ENCODE data around the gene TMEM80. TPM values are rescaled to one million over a fixed set of nuclear protein-coding genes. Genes with fewer than 3 reads are reported as not detected.
A peak's percentile ranks its signal among the peaks of the same experiment; 100 is the strongest.
"Not testable (repeated sequence)": the region's sequence is repeated elsewhere in the genome, so short reads cannot be mapped to it uniquely, and the experiment has no call there.

TMEM80 gene
- 6.1 TPM for polyA plus RNA-seq (2013, experiment 1 of 2)
- polyA plus RNA-seq (2013, experiment 2 of 2), result 6.9 TPM

GRCh38 chr11:695538-696248 is at the start of gene TMEM80:
Gene TMEM80 (plus strand): TSS chr11:695816. CDS start chr11:695828, 12 bp downstream.
- H3K79me1 ChIP-seq (ENCODE audit: low read length), result peaks cover 11% of the 10 kb centered on the region
- H2BK5ac ChIP-seq (ENCODE audit: low read length), result peak within 1 kb of the TSS; percentile 97
- peak within 1 kb of the TSS; percentile 95 for H3K18ac ChIP-seq (ENCODE audit: low read length)
- no CpG with 5 or more reads among the region's 101 CpGs for WGBS (ENCODE audit: extremely low coverage, insufficient coverage, low lambda C conversion rate)
- H2BK15ac ChIP-seq (replicated peaks; ENCODE audit: low read depth), result no peak within 1 kb of the TSS
- H2AK5ac ChIP-seq (ENCODE audit: low read length), result no peak within 1 kb of the TSS
- no peaks in the 10 kb centered on the region for H3K27me3 ChIP-seq (ENCODE audit: insufficient read depth, low read length, poor library complexity)
- no peaks in the 10 kb centered on the region for H3K36me3 ChIP-seq (ENCODE audit: control insufficient read depth, insufficient read depth, low read length)
- H3K79me2 ChIP-seq (ENCODE audit: control insufficient read depth, insufficient read depth, low read length), result peaks cover 24% of the 10 kb centered on the region
- H3K4ac ChIP-seq (ENCODE audit: low read depth, low read length), result peak within 1 kb of the TSS; percentile 99
- no peak within 1 kb of the TSS for H4K8ac ChIP-seq (ENCODE audit: low read depth, low read length)
- H3K4me2 ChIP-seq (ENCODE audit: low read length), result peak within 1 kb of the TSS; percentile 71
- no peak within 1 kb of the TSS for H4K5ac ChIP-seq (ENCODE audit: low read length)
- peak within 1 kb of the TSS; percentile 74 for H3K4me3 ChIP-seq (ENCODE audit: low read length)
- H3K23ac ChIP-seq (ENCODE audit: low read length), result peak within 1 kb of the TSS; percentile 48
- H3K56ac ChIP-seq (ENCODE audit: low read length), result peak within 1 kb of the TSS; percentile 98
- no peaks in the 10 kb centered on the region for H3K4me1 ChIP-seq (ENCODE audit: control insufficient read depth, low read depth, low read length)
- H3K9ac ChIP-seq (ENCODE audit: low read length), result peak within 1 kb of the TSS; percentile 98
- peak; percentile 99 for DNase-seq
- H2BK120ac ChIP-seq (ENCODE audit: low read depth, low read length), result peak within 1 kb of the TSS; percentile 40
- H3K27ac ChIP-seq (ENCODE audit: low read depth, low read length), result peak within 1 kb of the TSS; percentile 100

DNA sequence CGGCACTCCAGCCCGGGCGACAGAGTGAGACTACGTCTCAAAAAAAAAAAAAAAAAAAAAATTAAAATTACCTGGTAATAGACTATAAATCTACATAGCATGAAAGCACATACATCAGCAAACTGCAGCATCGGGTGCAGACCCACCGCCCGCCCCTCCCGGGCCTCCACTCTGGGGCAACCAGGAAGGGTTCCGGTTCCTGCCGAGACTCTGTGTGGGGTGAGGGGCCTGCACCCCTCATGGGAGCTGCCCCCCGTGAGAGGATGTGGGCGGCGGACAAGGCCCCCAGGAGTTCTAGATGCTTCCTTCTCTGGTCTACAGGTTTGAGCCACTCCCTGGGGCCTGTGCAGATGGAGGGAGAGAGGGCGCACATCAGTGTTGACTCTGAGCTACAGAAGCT is 49.4 kb upstream of the TMEM80 start:
- Histone ChIP-seq H2BK15ac (replicated peaks; ENCODE audit: low read depth) (no peak overlapping the region), H3K4ac (ENCODE audit: low read depth, low read length) (no peak overlapping the region), H2BK120ac (ENCODE audit: low read depth, low read length) (no peak overlapping the region), H3K4me1 (ENCODE audit: control insufficient read depth, low read depth, low read length) (no peaks in the 10 kb centered on the region), H3K79me2 (ENCODE audit: control insufficient read depth, insufficient read depth, low read length) (no peaks in the 10 kb centered on the region), H3K23ac (ENCODE audit: low read length) (no peak overlapping the region), H3K27me3 (ENCODE audit: insufficient read depth, low read length, poor library complexity) (no peaks in the 10 kb centered on the region), H4K5ac (ENCODE audit: low read length) (no peak overlapping the region), H3K27ac (ENCODE audit: low read depth, low read length) (no peak overlapping the region), H3K4me2 (ENCODE audit: low read length) (no peak overlapping the region), H2BK5ac (ENCODE audit: low read length) (no peak overlapping the region), H3K56ac (ENCODE audit: low read length) (no peak overlapping the region), H3K4me3 (ENCODE audit: low read length) (no peak overlapping the region), H3K79me1 (ENCODE audit: low read length) (no peaks in the 10 kb centered on the region), H4K8ac (ENCODE audit: low read depth, low read length) (no peak overlapping the region), H2AK5ac (ENCODE audit: low read length) (no peak overlapping the region), H3K18ac (ENCODE audit: low read length) (no peak overlapping the region), H3K9ac (ENCODE audit: low read length) (no peak overlapping the region), H3K36me3 (ENCODE audit: control insufficient read depth, insufficient read depth, low read length) (no peaks in the 10 kb centered on the region)
- DNase-seq, result no peak
- WGBS (ENCODE audit: extremely low coverage, insufficient coverage, low lambda C conversion rate), result no CpG with 5 or more reads among the region's 14 CpGs

GRCh38 chr11:647672-648158 is 47.9 kb upstream of the TMEM80 start:
- not testable (repeated sequence) for H2BK5ac ChIP-seq (ENCODE audit: low read length); H3K27me3 ChIP-seq (ENCODE audit: insufficient read depth, low read length, poor library complexity); H3K23ac ChIP-seq (ENCODE audit: low read length); H3K4me3 ChIP-seq (ENCODE audit: low read length); H3K4ac ChIP-seq (ENCODE audit: low read depth, low read length); H4K5ac ChIP-seq (ENCODE audit: low read length); H2BK15ac ChIP-seq (replicated peaks; ENCODE audit: low read depth); H3K18ac ChIP-seq (ENCODE audit: low read length); H2BK120ac ChIP-seq (ENCODE audit: low read depth, low read length); H3K56ac ChIP-seq (ENCODE audit: low read length); H3K9ac ChIP-seq (ENCODE audit: low read length); H2AK5ac ChIP-seq (ENCODE audit: low read length); H3K4me2 ChIP-seq (ENCODE audit: low read length); H3K79me2 ChIP-seq (ENCODE audit: control insufficient read depth, insufficient read depth, low read length); H3K36me3 ChIP-seq (ENCODE audit: control insufficient read depth, insufficient read depth, low read length); H3K27ac ChIP-seq (ENCODE audit: low read depth, low read length); DNase-seq; H3K4me1 ChIP-seq (ENCODE audit: control insufficient read depth, low read depth, low read length); H3K79me1 ChIP-seq (ENCODE audit: low read length); H4K8ac ChIP-seq (ENCODE audit: low read depth, low read length)
- WGBS (ENCODE audit: extremely low coverage, insufficient coverage, low lambda C conversion rate), result no CpG with 5 or more reads among the region's 14 CpGs

GRCh38 chr11:650482-650881 is 45.1 kb upstream of the TMEM80 start:
- no peak overlapping the region for H2BK5ac ChIP-seq (ENCODE audit: low read length)
- H3K36me3 ChIP-seq (ENCODE audit: control insufficient read depth, insufficient read depth, low read length), result no peaks in the 10 kb centered on the region
- no peaks in the 10 kb centered on the region for H3K27me3 ChIP-seq (ENCODE audit: insufficient read depth, low read length, poor library complexity)
- H3K27ac ChIP-seq (ENCODE audit: low read depth, low read length), result no peak overlapping the region
- H2AK5ac ChIP-seq (ENCODE audit: low read length), result no peak overlapping the region
- H2BK15ac ChIP-seq (replicated peaks; ENCODE audit: low read depth), result no peak overlapping the region
- no peaks in the 10 kb centered on the region for H3K4me1 ChIP-seq (ENCODE audit: control insufficient read depth, low read depth, low read length)
- no peaks in the 10 kb centered on the region for H3K79me2 ChIP-seq (ENCODE audit: control insufficient read depth, insufficient read depth, low read length)
- H4K8ac ChIP-seq (ENCODE audit: low read depth, low read length), result no peak overlapping the region
- no peak overlapping the region for H3K4me3 ChIP-seq (ENCODE audit: low read length)
- no peaks in the 10 kb centered on the region for H3K79me1 ChIP-seq (ENCODE audit: low read length)
- WGBS (ENCODE audit: extremely low coverage, insufficient coverage, low lambda C conversion rate), result no CpG with 5 or more reads among the region's 10 CpGs
- H3K18ac ChIP-seq (ENCODE audit: low read length), result no peak overlapping the region
- no peak overlapping the region for H4K5ac ChIP-seq (ENCODE audit: low read length)
- DNase-seq, result no peak
- no peak overlapping the region for H3K4me2 ChIP-seq (ENCODE audit: low read length)
- no peak overlapping the region for H3K56ac ChIP-seq (ENCODE audit: low read length)
- H3K23ac ChIP-seq (ENCODE audit: low read length), result no peak overlapping the region
- H3K9ac ChIP-seq (ENCODE audit: low read length), result no peak overlapping the region
- no peak overlapping the region for H2BK120ac ChIP-seq (ENCODE audit: low read depth, low read length)
- H3K4ac ChIP-seq (ENCODE audit: low read depth, low read length), result no peak overlapping the region

DNA sequence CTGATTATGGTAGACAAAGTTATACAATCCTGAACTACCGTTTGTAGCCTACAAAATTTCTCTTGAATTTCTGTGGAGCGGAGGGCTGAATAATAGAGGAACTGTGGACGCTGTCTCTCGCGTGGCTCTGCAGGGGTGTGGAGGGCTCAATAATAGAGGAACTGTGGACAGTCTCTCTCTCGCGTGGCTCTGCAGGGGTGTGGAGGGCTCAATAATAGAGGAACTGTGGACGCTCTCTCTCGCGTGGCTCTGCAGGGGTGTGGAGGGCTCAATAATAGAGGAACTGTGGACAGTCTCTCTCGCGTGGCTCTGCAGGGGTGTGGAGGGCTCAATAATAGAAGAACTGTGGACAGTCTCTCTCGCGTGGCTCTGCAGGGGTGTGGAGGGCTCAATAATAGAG is 42.5 kb upstream of the TMEM80 start:
- not testable (repeated sequence) for H4K5ac ChIP-seq (ENCODE audit: low read length); H4K8ac ChIP-seq (ENCODE audit: low read depth, low read length); H3K36me3 ChIP-seq (ENCODE audit: control insufficient read depth, insufficient read depth, low read length); H3K9ac ChIP-seq (ENCODE audit: low read length); DNase-seq; H3K23ac ChIP-seq (ENCODE audit: low read length); H2BK5ac ChIP-seq (ENCODE audit: low read length); H3K27me3 ChIP-seq (ENCODE audit: insufficient read depth, low read length, poor library complexity); H3K4me2 ChIP-seq (ENCODE audit: low read length); H3K27ac ChIP-seq (ENCODE audit: low read depth, low read length); H3K56ac ChIP-seq (ENCODE audit: low read length); H2BK15ac ChIP-seq (replicated peaks; ENCODE audit: low read depth); H2BK120ac ChIP-seq (ENCODE audit: low read depth, low read length); H3K4me1 ChIP-seq (ENCODE audit: control insufficient read depth, low read depth, low read length); H2AK5ac ChIP-seq (ENCODE audit: low read length); H3K18ac ChIP-seq (ENCODE audit: low read length); H3K79me1 ChIP-seq (ENCODE audit: low read length); H3K79me2 ChIP-seq (ENCODE audit: control insufficient read depth, insufficient read depth, low read length); H3K4me3 ChIP-seq (ENCODE audit: low read length); H3K4ac ChIP-seq (ENCODE audit: low read depth, low read length)
- no CpG with 5 or more reads among the region's 14 CpGs for WGBS (ENCODE audit: extremely low coverage, insufficient coverage, low lambda C conversion rate)

DNA sequence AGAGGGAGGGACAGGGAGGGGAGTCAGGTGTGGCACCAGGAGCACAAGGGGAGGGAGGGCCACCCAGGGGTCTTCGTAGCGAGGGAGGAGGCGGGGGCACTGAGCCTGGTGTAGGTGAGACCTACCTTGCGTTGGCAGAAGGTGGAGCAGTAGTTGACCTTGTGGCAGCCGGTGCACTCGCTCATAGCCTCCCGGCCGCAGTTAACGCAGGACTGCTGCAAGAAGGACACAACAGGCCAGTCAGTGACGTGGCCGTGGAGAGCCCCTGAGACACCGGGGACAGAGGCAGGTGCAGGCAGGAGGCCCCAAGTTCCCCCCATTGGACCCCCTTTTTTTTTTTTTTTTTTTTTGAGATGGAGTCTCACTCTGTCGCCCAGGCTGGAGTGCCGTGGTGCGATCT is 41.8 kb upstream of the TMEM80 start:
- Histone ChIP-seq H2BK5ac (ENCODE audit: low read length) (no peak overlapping the region), H3K36me3 (ENCODE audit: control insufficient read depth, insufficient read depth, low read length) (no peaks in the 10 kb centered on the region)
- no CpG with 5 or more reads among the region's 15 CpGs for WGBS (ENCODE audit: extremely low coverage, insufficient coverage, low lambda C conversion rate)

More for the DNA sequence above, 41.8 kb upstream of the TMEM80 start:
- Histone ChIP-seq H3K18ac (ENCODE audit: low read length) (no peak overlapping the region), H3K27ac (ENCODE audit: low read depth, low read length) (no peak overlapping the region), H2BK120ac (ENCODE audit: low read depth, low read length) (no peak overlapping the region), H3K4ac (ENCODE audit: low read depth, low read length) (no peak overlapping the region), H3K9ac (ENCODE audit: low read length) (no peak overlapping the region), H2BK15ac (replicated peaks; ENCODE audit: low read depth) (no peak overlapping the region), H3K4me2 (ENCODE audit: low read length) (no peak overlapping the region), H2AK5ac (ENCODE audit: low read length) (no peak overlapping the region), H3K79me2 (ENCODE audit: control insufficient read depth, insufficient read depth, low read length) (no peaks in the 10 kb centered on the region), H3K56ac (ENCODE audit: low read length) (no peak overlapping the region), H3K27me3 (ENCODE audit: insufficient read depth, low read length, poor library complexity) (no peaks in the 10 kb centered on the region), H3K79me1 (ENCODE audit: low read length) (no peaks in the 10 kb centered on the region), H4K5ac (ENCODE audit: low read length) (no peak overlapping the region), H3K4me1 (ENCODE audit: control insufficient read depth, low read depth, low read length) (no peaks in the 10 kb centered on the region), H3K4me3 (ENCODE audit: low read length) (no peak overlapping the region), H3K23ac (ENCODE audit: low read length) (no peak overlapping the region), H4K8ac (ENCODE audit: low read depth, low read length) (no peak overlapping the region)
- no peak for DNase-seq
